GM18868 (cell line): ENCODE measurements around the gene PDLIM3.
"Not testable (repeated sequence)": the region's sequence is repeated elsewhere in the genome, so short reads cannot be mapped to it uniquely, and the experiment has no call there.

Experiments used
- ATAC-seq: cut with Tn5 transposase; IDR thresholded peaks from one replicate; pipeline ENCODE4 v1.9.1; 2021; ENCODE audit warnings: mild to moderate bottlenecking, moderate library complexity; ENCODE audit not compliant: unreplicated experiment

PDLIM3 gene

DNA sequence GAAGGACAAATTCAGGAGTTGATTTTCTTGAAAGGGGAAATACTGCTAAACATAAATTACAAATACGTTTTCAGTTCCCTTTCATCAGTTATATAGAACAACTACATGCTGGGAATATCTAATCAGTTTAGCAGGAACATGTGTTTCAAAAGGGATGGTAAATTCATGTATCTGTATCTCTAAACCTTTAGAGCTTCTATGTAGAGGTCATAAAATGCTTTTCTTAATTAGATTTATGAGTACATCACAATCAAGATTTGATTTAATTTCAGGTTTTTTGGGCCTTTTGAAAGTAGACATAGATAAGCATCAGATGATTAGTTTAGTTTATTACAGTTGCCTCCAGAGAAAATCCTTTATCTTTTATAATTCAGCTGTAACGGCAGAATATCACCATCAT is 12.9 kb downstream of the PDLIM3 start:
- no peak for ATAC-seq

GRCh38 chr4:185520119-185520518 is 15.2 kb downstream of the PDLIM3 start:
- no peak for ATAC-seq

- no peak for ATAC-seq
These were observed 16.8 kb downstream of the PDLIM3 start for GRCh38 chr4:185518494-185518893.

DNA sequence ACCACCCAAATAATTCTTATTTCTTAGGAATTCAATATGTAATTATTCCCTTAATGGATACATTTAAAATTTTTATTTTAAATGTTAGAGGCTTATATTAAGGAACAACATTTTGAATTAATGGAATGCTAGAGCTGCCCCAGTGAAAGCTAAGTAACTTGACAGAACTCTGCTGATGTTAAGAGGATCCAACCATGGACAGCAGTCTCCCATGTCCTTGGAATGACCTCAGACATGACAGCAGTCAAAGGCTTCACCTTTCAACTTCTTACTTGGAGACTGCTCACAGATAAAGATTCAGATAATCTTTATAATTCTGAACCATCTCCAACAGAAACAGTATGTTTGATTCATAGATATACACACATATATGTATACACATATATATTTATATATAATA is 17.2 kb downstream of the PDLIM3 start:
- ATAC-seq = no peak

- no peak for ATAC-seq
These were observed 20.1 kb downstream of the PDLIM3 start for GRCh38 chr4:185515248-185515647.

- no peak for ATAC-seq
These were observed 21.1 kb downstream of the PDLIM3 start for GRCh38 chr4:185514182-185514697.

DNA sequence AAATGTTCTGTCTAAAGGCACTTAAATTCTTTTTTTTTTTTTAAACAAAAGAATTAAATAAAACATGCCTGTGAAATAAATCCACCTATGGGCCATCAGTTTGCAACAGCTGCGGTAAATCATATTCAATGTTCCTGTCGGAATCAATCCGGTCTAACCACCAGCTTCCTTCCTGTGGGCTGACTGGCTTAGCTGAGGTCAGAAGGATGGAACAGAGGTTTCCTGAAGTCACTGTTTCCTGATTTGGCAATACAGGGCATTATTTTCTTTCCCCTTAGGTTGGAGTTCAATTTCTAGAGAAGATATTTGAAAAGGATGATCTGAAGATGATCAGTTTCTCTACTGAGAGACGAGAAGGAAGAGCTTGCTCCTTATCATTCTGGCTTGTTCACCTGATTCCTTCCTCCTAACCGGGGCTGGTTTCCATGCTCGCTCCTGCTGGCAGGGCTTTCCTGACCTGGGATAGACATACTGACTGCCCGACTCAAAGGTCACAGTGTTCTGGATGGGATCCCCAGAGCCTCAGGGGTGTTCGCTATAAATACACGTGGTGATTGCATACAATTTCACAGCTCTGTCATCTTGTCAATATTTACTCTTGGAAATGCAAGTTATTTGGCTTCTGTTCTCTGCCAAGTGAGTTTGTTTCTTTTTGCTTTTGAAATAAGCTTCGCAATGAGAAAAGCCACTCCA is 21.7 kb downstream of the PDLIM3 start:
- ATAC-seq = no peak

DNA sequence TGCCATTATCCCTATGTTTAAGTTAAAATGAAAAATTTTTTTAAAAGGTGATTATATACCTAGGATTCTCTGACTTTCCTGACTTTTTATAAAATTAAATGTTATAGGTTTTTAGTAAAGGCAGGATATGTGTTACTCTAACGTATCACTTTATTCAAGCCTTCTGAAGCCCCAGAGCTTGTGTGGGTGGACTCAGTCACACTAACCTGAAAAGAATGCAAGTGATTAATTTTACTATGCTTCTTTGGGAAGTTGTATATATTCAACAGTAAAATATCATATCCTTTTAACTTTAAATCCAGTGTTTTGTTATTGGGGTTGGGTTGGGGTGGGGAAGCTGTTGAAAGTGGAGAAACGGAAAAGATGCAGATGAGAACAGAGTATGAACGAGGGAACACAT is 22.8 kb downstream of the PDLIM3 start:
- ATAC-seq = no peak

DNA sequence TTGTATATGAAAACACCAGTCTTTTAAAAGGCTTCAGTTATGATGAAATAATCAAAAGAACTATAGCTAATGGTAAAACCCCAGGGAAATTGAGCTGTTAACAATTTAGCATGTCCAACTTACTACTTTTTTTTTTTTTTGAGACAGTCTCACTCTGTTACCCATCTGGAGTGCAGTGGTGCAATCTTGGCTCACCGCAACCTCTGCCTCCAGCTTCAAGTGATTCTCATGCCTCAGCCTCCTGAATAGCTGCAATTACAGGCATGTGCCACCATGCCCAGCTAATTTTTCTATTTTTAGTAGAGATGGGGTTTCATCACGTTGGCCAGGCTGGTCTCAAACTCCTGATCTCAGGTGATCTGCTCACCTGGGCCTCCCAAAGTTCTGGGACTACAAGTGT is 24.1 kb downstream of the PDLIM3 start:
- not testable (repeated sequence) for ATAC-seq

DNA sequence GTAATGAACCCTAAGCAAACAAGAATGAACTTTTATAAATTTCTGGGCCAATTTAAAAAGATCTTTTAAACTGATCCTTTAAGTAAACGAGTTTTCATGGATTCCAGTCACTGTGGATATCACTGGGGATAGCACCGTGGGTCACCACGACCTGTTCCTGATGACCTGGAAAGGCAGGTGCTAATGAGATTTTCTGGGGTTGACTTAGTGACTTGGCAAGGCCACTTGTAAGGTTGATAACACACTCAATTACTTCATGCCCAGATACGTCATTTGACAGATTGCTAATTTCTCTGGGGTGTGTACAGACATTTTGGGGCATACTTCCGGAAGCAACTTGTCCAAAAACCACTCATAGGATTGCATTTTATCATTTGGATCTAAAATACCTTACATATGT is 24.5 kb downstream of the PDLIM3 start:
- no peak for ATAC-seq

- ATAC-seq = peak; percentile 59
These were observed 27.1 kb downstream of the PDLIM3 start for GRCh38 chr4:185508181-185508580.

- ATAC-seq = no peak
These were observed 28.9 kb downstream of the PDLIM3 start for GRCh38 chr4:185506422-185506821.

- no peak for ATAC-seq
These were observed 30.9 kb downstream of the PDLIM3 start for GRCh38 chr4:185504098-185505047.

DNA sequence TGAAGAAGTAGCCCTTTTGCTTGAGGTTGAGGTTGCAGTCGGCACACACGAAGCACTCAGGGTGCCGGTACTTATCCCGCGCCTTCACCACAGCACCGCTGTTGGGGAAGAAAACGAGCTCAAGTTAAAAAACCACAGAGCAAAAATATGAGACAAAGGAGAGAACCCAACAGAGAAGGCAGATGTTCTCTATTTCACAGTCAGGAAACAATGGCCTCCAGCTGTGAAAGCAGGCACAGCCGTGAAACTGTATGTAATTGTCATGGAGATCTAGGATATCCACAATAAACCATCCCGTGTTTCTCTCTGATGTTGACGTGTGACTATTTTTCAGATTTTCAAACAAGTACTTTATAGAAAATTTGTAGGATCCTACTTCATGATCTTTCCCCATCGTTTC is 32.9 kb downstream of the PDLIM3 start:
- ATAC-seq = no peak

- ATAC-seq = no peak
These were observed 34.7 kb downstream of the PDLIM3 start for GRCh38 chr4:185500576-185500975.

- ATAC-seq = no peak
These were observed 35.3 kb downstream of the PDLIM3 start for GRCh38 chr4:185500035-185500434.

DNA sequence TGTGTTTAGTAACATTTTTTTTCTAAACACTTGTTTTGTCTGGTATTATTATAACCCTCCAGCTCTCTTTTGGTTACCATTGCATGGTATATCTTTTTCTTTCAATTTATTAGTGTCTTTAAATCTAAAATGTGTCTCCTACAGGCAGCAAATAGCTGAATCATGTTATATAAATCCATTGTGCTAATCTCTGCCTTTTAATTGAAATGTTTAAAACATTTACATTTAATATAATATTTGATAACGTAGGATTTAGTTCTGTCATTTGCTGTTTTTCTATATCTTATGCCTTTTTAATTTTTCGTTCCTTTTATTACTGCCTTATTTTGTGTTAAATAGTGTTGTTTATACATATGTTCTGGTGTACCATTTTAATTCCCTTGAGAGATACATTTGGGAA is 46.7 kb downstream of the PDLIM3 start:
- ATAC-seq = no peak

- no peak for ATAC-seq
These were observed 53.9 kb downstream of the PDLIM3 start for GRCh38 chr4:185481401-185481800.

DNA sequence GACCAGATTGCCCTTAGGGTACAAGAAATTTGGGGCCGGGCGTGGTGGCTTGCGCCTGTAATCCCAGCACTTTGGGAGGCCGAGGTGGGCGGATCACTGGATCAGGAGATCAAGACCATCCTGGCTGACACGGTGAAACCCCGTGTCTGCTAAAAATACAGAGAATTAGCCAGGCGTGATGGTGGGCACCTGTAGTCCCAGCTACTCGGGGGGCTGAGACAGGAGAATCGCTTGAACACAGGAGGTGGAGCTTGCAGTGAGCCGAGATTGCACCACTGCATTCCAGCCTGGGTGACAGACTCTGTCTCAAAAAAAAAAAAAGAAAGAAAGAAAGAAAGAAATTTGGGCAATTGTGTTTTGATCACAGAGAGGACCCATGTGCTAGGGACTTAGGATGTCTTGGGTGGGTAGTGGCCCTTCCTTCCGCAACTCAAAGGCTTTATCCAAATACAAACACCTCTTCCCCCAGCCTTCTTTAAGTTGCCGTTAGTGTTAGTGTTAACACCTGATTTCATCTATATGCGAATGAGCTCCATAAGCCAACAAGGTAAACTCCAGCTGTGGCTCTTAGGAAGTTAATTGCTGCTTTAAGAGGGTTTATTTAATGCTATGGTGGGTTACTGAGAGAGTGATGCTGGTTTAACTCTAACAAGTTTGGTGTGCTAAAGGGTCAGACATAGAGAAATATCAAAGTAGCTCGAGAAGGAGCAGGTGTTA is 55.1 kb downstream of the PDLIM3 start:
- ATAC-seq = peak; percentile 28

DNA sequence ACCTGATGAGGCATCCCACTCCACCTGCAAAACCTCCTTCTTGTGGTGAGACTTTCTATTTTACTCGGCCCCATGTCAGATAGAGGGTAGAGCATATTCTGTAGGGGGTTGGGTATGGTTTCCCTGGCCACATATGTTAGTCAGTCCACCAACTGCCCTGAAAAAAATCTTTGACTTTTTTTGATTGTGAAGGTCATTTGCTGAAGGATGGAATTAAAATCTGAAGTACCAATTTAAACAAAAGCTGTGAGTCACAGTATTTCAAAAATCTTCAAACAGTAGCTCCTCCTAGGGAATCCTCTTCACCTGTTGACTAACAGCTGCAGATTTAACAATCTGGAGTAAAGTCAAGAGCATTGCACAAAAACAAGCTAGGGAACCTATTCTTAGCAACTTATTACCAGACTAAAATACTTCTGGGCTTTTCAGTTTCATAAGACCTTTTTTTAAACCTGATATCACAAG is 55.8 kb downstream of the PDLIM3 start:
- peak; percentile 97 for ATAC-seq

DNA sequence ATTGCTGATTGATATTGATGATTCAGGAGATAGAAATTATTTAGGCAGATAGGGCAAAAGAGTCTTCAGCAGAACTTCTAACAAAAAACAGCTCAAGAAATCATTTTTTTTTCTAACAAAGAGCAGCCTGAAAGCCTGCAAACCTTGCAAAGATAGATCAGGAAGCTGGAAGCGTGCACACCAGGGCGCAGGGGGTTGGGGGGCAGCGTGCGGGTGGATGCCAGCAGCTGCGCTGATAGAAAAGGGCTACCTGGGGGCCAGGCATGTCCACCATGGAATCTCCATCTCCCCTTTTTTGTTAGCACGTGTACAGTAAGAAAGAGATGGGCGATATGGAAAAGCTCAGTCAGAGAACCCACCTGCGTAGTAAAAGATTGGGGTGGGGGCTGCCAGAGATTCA is 62.1 kb downstream of the PDLIM3 start:
- ATAC-seq = no peak
